ENCODE data around the gene ABLIM1. TPM values are rescaled to one million over a fixed set of nuclear protein-coding genes. Genes with fewer than 3 reads are reported as not detected.

The ABLIM1 gene
- total and polyA plus RNA-seq, 2 of the 13 experiments (the other 11 are each of a cell fraction or from before 2014, with no cell fraction given), result 59.4 to 92.7 TPM

DNA sequence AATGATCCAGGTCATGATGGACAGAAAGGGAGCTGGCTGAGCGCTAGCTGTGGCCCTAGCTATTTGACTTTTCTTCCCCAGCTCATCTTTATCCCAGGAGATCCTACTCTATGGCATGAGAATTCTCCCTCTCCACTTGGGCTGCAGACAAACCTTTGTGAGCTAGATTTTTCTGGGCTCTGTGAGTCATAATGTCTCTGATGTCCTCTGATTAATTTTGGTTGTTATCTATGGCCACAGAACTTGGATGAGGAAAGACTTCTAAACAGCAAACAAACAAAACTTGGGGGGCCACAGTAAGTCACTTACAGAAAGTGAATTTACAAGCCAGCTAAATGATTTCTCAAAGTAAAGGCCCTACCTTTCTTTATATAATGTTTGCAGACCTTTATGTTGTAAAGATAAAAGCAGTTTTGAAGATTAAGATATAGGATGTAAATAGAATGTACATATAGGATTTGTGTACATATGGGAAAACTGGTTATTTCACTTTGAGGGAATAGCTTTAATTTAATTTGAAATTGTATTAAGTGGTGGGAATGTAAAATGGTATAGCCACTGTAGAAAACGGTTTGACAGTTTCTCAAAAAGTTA is 10.4 kb downstream of the ABLIM1 start:
- peaks cover 38% of the 10 kb centered on the region for H3K4me1 ChIP-seq (ENCODE audit: insufficient read depth, low read length)
- TF ChIP-seq DNMT3B (CRISPR knock-in tag; conservative IDR thresholded peaks at IDR 0.05) (no peak), ZNF331 (CRISPR knock-in tag; IDR thresholded peaks at IDR 0.05) (no peak), ZNF772 (CRISPR knock-in tag; IDR thresholded peaks at IDR 0.05) (no peak)
- TF ChIP-seq, protein P1, sequence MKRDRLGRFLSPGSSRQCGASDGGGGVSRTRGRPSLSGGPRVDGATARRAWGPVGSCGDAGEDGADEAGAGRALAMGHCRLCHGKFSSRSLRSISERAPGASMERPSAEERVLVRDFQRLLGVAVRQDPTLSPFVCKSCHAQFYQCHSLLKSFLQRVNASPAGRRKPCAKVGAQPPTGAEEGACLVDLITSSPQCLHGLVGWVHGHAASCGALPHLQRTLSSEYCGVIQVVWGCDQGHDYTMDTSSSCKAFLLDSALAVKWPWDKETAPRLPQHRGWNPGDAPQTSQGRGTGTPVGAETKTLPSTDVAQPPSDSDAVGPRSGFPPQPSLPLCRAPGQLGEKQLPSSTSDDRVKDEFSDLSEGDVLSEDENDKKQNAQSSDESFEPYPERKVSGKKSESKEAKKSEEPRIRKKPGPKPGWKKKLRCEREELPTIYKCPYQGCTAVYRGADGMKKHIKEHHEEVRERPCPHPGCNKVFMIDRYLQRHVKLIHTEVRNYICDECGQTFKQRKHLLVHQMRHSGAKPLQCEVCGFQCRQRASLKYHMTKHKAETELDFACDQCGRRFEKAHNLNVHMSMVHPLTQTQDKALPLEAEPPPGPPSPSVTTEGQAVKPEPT (CRISPR knock-in tag; IDR thresholded peaks at IDR 0.05; ENCODE audit: low read depth), result no peak
- TF ChIP-seq, protein P2, sequence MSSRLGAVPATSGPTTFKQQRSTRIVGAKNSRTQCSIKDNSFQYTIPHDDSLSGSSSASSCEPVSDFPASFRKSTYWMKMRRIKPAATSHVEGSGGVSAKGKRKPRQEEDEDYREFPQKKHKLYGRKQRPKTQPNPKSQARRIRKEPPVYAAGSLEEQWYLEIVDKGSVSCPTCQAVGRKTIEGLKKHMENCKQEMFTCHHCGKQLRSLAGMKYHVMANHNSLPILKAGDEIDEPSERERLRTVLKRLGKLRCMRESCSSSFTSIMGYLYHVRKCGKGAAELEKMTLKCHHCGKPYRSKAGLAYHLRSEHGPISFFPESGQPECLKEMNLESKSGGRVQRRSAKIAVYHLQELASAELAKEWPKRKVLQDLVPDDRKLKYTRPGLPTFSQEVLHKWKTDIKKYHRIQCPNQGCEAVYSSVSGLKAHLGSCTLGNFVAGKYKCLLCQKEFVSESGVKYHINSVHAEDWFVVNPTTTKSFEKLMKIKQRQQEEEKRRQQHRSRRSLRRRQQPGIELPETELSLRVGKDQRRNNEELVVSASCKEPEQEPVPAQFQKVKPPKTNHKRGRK (CRISPR knock-in tag; IDR thresholded peaks at IDR 0.05), result no peak
- TF ChIP-seq, protein P3, sequence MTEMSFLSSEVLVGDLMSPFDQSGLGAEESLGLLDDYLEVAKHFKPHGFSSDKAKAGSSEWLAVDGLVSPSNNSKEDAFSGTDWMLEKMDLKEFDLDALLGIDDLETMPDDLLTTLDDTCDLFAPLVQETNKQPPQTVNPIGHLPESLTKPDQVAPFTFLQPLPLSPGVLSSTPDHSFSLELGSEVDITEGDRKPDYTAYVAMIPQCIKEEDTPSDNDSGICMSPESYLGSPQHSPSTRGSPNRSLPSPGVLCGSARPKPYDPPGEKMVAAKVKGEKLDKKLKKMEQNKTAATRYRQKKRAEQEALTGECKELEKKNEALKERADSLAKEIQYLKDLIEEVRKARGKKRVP (CRISPR knock-in tag; IDR thresholded peaks at IDR 0.05), result no peak
- H3K4me3 ChIP-seq (replicated peaks in 1 of 3; ENCODE audit: insufficient read depth in 1 of 3, low read depth in 2 of 3, low read length in 3 of 3), result no peak overlapping the region
- DNase-seq (ENCODE audit: low spot score) (no peak), ATAC-seq (no peak), FAIRE-seq (no peak)
- POLR2A ChIA-PET, result no interaction called here
- in situ Hi-C loops (cut with HindIII; ENCODE audit: extremely low pct_ligation_motif_present, low pct_unique_long_range_greater_than_20kb) (no loop called here), intact Hi-C loops (cut with micrococcal nuclease; ENCODE audit: unreplicated experiment) (no loop called here)
- no peak overlapping the region for H2AFZ ChIP-seq (ENCODE audit: low read length)
- no peaks in the 10 kb centered on the region for H3K79me2 ChIP-seq (ENCODE audit: insufficient read depth, low read length)
- no peaks in the 10 kb centered on the region for H4K20me1 ChIP-seq (ENCODE audit: insufficient read depth, low read length)
- no peak overlapping the region for H3K4me2 ChIP-seq (ENCODE audit: low read depth, low read length)
- no TSS peak for BruUV-seq (replicated peaks)
- CTCF ChIA-PET (ENCODE audit: low intra/inter-chr PET ratio, low total read pairs), result no interaction called here
- H3K27me3 ChIP-seq (ENCODE audit: control insufficient read depth in 1 of 2, insufficient read depth in 2 of 2, low read length in 2 of 2), result no peaks in the 10 kb centered on the region
- H3K9me3 ChIP-seq (ENCODE audit: low read length), result no peaks in the 10 kb centered on the region
- H3K27ac ChIP-seq (ENCODE audit: extremely low read length, insufficient read depth, low read length), result no peak overlapping the region
- no peaks in the 10 kb centered on the region for H3K36me3 ChIP-seq (replicated peaks in 1 of 2; ENCODE audit: control insufficient read depth in 1 of 2, insufficient read depth in 2 of 2, low read length in 2 of 2)
- H3K9ac ChIP-seq (ENCODE audit: insufficient read depth, low read depth, low read length), result no peak overlapping the region
- WGBS (ENCODE audit: low lambda C conversion rate), result 45% methylated on average over 2 of the region's 2 CpGs

Data from HepG2 (cell line).